ENCODE results near the gene OR2T1.
"Not testable (repeated sequence)": the region's sequence is repeated elsewhere in the genome, so short reads cannot be mapped to it uniquely, and the experiment has no call there.

Gene OR2T1

GRCh38 chr1:248438668-248439067 is 35.8 kb downstream of the OR2T1 start:
- not testable (repeated sequence) for FAIRE-seq

- not testable (repeated sequence) for FAIRE-seq
These were observed 36.4 kb downstream of the OR2T1 start for GRCh38 chr1:248439283-248439682.

- not testable (repeated sequence) for FAIRE-seq
These were observed 39.8 kb downstream of the OR2T1 start for GRCh38 chr1:248442500-248443277.

- FAIRE-seq: not testable (repeated sequence)
These were observed 41.8 kb downstream of the OR2T1 start for GRCh38 chr1:248444603-248445002.

GRCh38 chr1:248445399-248445798 is 42.6 kb downstream of the OR2T1 start, which contains the start of gene OR2T2:
OR2T2 (plus strand) TSS chr1:248445637; CDS start chr1:248452798, 7,161 bp downstream.
- not testable (repeated sequence) for FAIRE-seq

- FAIRE-seq: not testable (repeated sequence)
These were observed 45.7 kb downstream of the OR2T1 start for GRCh38 chr1:248448409-248449074.

- FAIRE-seq: not testable (repeated sequence)
These were observed 47.1 kb downstream of the OR2T1 start for GRCh38 chr1:248449821-248450465.

GRCh38 chr1:248450466-248451145 is 47.8 kb downstream of the OR2T1 start:
- FAIRE-seq: not testable (repeated sequence)

- not testable (repeated sequence) for FAIRE-seq
These were observed 50.8 kb downstream of the OR2T1 start for GRCh38 chr1:248453619-248454018.

- FAIRE-seq: not testable (repeated sequence)
These were observed 52.2 kb downstream of the OR2T1 start for GRCh38 chr1:248455045-248455444.

GRCh38 chr1:248456635-248457034 is 53.8 kb downstream of the OR2T1 start:
- FAIRE-seq: not testable (repeated sequence)
